HG03432 (cell line): Measurements from ENCODE around the gene NEU3.

ENCODE experiments used
- ATAC-seq: cut with Tn5 transposase; IDR thresholded peaks from one replicate; pipeline ENCODE4 v1.9.1; 2021; ENCODE audit warnings: mild to moderate bottlenecking, moderate library complexity; ENCODE audit not compliant: unreplicated experiment

NEU3 gene

GRCh38 chr11:75055511-75055910 lies 66.8 kb downstream of the NEU3 start:
- no peak for ATAC-seq

- ATAC-seq, result no peak
Observed at GRCh38 chr11:75056814-75057213, 68.1 kb downstream of the NEU3 start.

- ATAC-seq, result no peak
Observed at GRCh38 chr11:75059299-75059698, 70.6 kb downstream of the NEU3 start.

GRCh38 chr11:75063741-75064314 lies 75.1 kb downstream of the NEU3 start:
- ATAC-seq, result no peak

- no peak for ATAC-seq
Observed at GRCh38 chr11:75066061-75066460, 77.3 kb downstream of the NEU3 start.
